K562 (cell line): ENCODE results near the gene GANAB. TPM values are rescaled to one million over a fixed set of nuclear protein-coding genes. Genes with fewer than 3 reads are reported as not detected.
A peak's percentile ranks its signal among the peaks of the same experiment; 100 is the strongest.

Experiments used
- ELK3 ChIP-seq: fragments of 450-650 bp; formaldehyde crosslinking; IDR thresholded peaks from 2 replicates; pipeline ENCODE4 v1.4.0; 2020; ENCODE audit warnings: mild to moderate bottlenecking
- EWSR1 ChIP-seq: fragments of 450-650 bp; IDR thresholded peaks from 2 replicates; pipeline ENCODE4 v1.6.1; 2018; ENCODE audit warnings: borderline replicate concordance, mild to moderate bottlenecking, low read depth, moderate library complexity; ENCODE audit not compliant: partially characterized antibody
- HNRNPLL ChIP-seq: fragments of 200-400 bp; formaldehyde crosslinking; IDR thresholded peaks from 2 replicates; pipeline ENCODE4 v1.6.1; 2017; ENCODE audit warnings: low read length, low read depth, mild to moderate bottlenecking; ENCODE audit not compliant: poor library complexity, severe bottlenecking
- ILF3 ChIP-seq: fragments of 450-650 bp; IDR thresholded peaks from 2 replicates; pipeline ENCODE4 v1.6.1; 2018; ENCODE audit warnings: antibody characterized with exemption, mild to moderate bottlenecking, moderate library complexity, borderline replicate concordance
- MYNN ChIP-seq, 2 experiments: sonication (generic); formaldehyde crosslinking in 1 of 2; IDR thresholded peaks; 2 replicates each; pipeline versions ENCODE4 v1.5.0 to v1.6.1; 2016 to 2020; ENCODE audit warnings: antibody characterized with exemption in 1 of 2, missing genetic modification reagents in 1 of 2
- PURB ChIP-seq: sonication (generic); formaldehyde crosslinking; IDR thresholded peaks from 2 replicates; pipeline ENCODE4 v1.9.0; 2021; ENCODE audit warnings: low read depth, mild to moderate bottlenecking, missing genetic modification reagents
- RAD21 ChIP-seq, 2 experiments: fragments of 250-450 bp in 1 of 2; fragments of 450-650 bp in 1 of 2; sonication (Bioruptor Pico) in 1 of 2; formaldehyde crosslinking in 1 of 2; IDR thresholded peaks in 1 of 2; conservative IDR thresholded peaks in 1 of 2; 2 replicates each; pipeline versions ENCODE4 v1.4.0 to v1.8.0; 2020 to 2022; ENCODE audit warnings: mild to moderate bottlenecking in 2 of 2, moderate library complexity in 1 of 2
- SIN3A ChIP-seq, 2 experiments: fragments of 150-350 bp in 1 of 2; IDR thresholded peaks; 2 replicates each; pipeline ENCODE4 v1.6.1; 2011 to 2016; ENCODE audit warnings: borderline replicate concordance in 2 of 2, low read depth in 2 of 2, low read length in 2 of 2, mild to moderate bottlenecking in 2 of 2, moderate library complexity in 2 of 2; ENCODE audit not compliant: control insufficient read depth in 1 of 2
- SPI1 ChIP-seq: IDR thresholded peaks from 2 replicates; pipeline ENCODE4 v1.6.1; 2011; ENCODE audit warnings: low read depth, low read length, control low read depth, borderline replicate concordance
- SRSF7 ChIP-seq: fragments of 200-400 bp; formaldehyde crosslinking; optimal IDR thresholded peaks from 2 replicates; pipeline ENCODE3; 2017; ENCODE audit warnings: mild to moderate bottlenecking, low read depth, low read length
- SRSF9 ChIP-seq: fragments of 200-400 bp; formaldehyde crosslinking; IDR thresholded peaks from 2 replicates; pipeline ENCODE4 v1.6.1; 2017; ENCODE audit warnings: low read depth, low read length, borderline replicate concordance
- TAF9B ChIP-seq: fragments of 450-650 bp; IDR thresholded peaks from 2 replicates; pipeline ENCODE4 v1.6.1; 2018; ENCODE audit warnings: mild to moderate bottlenecking; ENCODE audit not compliant: partially characterized antibody
- ZNF445 ChIP-seq: fragments of 250-450 bp; sonication (Bioruptor Pico); IDR thresholded peaks from 2 replicates; pipeline ENCODE4 v1.4.0; 2020; ENCODE audit warnings: low read depth, mild to moderate bottlenecking, moderate library complexity
- polyA plus RNA-seq, 8 experiments: library from polyadenylated mRNA; depleted of rRNA in 4 of 8; stranded (reverse) in 5 of 8; unstranded in 3 of 8; fragments of >200 nt; fragmentation: Nextera tagmentation in 2 of 8; fragmentation: Illumina TruSeq in 1 of 8; extraction: Ambion mirVana in 2 of 8; extraction: Trizol in 1 of 8; gene quantifications; 2 replicates each; pipeline versions ENCODE4 v1.2.1 to v1.2.3, GENCODE V29; 2011 to 2014; ENCODE audit warnings: inconsistent platforms in 1 of 8, missing spikeins in 1 of 8
- total RNA-seq, 7 experiments: library from RNA; depleted of rRNA in 6 of 7; stranded (reverse); fragments of >200 nt in 6 of 7; fragmentation: Illumina TruSeq in 2 of 7; extraction: Trizol in 2 of 7; gene quantifications; 2 replicates each; pipeline versions ENCODE4 v1.2.1 to v1.2.3, GENCODE V29; 2011 to 2021; ENCODE audit warnings: low replicate concordance in 1 of 7
- TF ChIP-seq, protein P1 (sequence below): sonication (generic); formaldehyde crosslinking; IDR thresholded peaks from 2 replicates; pipeline ENCODE4 v1.8.0; 2022; ENCODE audit warnings: missing genetic modification reagents, mild to moderate bottlenecking, borderline replicate concordance
- TF ChIP-seq, protein P2 (sequence below): sonication (generic); formaldehyde crosslinking; IDR thresholded peaks from 2 replicates; pipeline ENCODE4 v1.8.0; 2022; ENCODE audit warnings: mild to moderate bottlenecking, missing genetic modification reagents
- TF ChIP-seq, protein P3 (sequence below): fragments of 250-450 bp; sonication (Bioruptor Pico); IDR thresholded peaks from 2 replicates; pipeline ENCODE4 v1.5.0; 2021; ENCODE audit warnings: mild to moderate bottlenecking, borderline replicate concordance
- TF ChIP-seq, protein P4 (sequence below): sonication (generic); formaldehyde crosslinking; IDR thresholded peaks from 2 replicates; pipeline ENCODE4 v1.8.1; 2023; ENCODE audit warnings: mild to moderate bottlenecking, missing genetic modification reagents

GANAB gene
- total and polyA plus RNA-seq, 9 of the 15 experiments (the other 6 are each of a cell fraction or from before 2014, with no cell fraction given): 6.5 to 284 (median 161) TPM

DNA sequence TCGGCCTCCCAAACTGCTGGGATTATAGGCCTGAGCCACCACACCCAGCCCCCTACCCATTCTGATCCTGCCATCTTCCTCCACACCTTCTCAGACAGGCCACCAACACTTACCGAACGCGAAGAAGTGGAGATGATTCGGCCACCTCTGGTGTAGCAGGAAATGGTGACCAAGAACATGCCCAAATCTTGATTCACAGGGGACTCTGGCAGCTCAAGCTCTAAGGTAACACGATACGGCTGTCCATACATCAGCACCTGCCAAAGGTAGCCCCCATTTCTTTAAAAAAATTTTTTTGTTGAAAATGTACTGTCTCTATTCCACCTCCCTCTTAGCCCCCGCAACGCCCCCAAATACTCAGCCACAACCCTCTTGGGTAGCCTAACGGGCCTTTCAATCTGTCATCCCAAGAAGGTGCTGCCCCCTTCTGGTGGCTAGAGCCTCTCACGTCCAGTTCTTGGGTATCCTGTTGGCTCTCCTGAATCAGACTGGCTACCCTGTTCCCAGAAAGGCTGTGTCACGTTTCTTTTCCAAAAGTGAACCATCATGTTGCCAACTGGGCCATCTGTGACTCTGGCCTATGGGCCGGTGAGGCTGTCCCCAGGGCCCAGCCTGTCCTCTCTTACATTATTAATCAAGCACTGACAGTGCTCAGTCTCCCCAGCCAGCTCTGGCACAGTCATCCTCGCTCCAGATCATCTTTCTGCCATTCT lies 48.2 kb upstream of the GANAB start (continued):
- TF ChIP-seq, protein P1, sequence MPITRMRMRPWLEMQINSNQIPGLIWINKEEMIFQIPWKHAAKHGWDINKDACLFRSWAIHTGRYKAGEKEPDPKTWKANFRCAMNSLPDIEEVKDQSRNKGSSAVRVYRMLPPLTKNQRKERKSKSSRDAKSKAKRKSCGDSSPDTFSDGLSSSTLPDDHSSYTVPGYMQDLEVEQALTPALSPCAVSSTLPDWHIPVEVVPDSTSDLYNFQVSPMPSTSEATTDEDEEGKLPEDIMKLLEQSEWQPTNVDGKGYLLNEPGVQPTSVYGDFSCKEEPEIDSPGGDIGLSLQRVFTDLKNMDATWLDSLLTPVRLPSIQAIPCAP (CRISPR knock-in tag): no peak
- TF ChIP-seq SIN3A (IDR thresholded peaks at IDR 0.05; ENCODE audit: borderline replicate concordance in 2 of 2, control insufficient read depth in 1 of 2, low read depth in 2 of 2, low read length in 2 of 2): no peak
- TF ChIP-seq HNRNPLL: no peak
- TF ChIP-seq SRSF7: no peak
- no peak for TF ChIP-seq ZNF445
- no peak for TF ChIP-seq PURB (CRISPR knock-in tag)
- peak; percentile 77 to 84 for TF ChIP-seq RAD21 (CRISPR knock-in tag; conservative IDR thresholded peaks at IDR 0.05 in 1 of 2, IDR thresholded peaks at IDR 0.05 in 1 of 2)
- no peak for TF ChIP-seq ILF3
- no peak for TF ChIP-seq TAF9B
- no peak for TF ChIP-seq ELK3 (CRISPR knock-in tag)
- no peak for TF ChIP-seq SRSF9
- TF ChIP-seq MYNN (IDR thresholded peaks at IDR 0.05): 0 out of 2 replicates have a peak, but pooled peaks have one; percentile 31
- no peak for TF ChIP-seq MYNN (CRISPR knock-in tag; IDR thresholded peaks at IDR 0.05)
- no peak for TF ChIP-seq EWSR1
- TF ChIP-seq, protein P2, sequence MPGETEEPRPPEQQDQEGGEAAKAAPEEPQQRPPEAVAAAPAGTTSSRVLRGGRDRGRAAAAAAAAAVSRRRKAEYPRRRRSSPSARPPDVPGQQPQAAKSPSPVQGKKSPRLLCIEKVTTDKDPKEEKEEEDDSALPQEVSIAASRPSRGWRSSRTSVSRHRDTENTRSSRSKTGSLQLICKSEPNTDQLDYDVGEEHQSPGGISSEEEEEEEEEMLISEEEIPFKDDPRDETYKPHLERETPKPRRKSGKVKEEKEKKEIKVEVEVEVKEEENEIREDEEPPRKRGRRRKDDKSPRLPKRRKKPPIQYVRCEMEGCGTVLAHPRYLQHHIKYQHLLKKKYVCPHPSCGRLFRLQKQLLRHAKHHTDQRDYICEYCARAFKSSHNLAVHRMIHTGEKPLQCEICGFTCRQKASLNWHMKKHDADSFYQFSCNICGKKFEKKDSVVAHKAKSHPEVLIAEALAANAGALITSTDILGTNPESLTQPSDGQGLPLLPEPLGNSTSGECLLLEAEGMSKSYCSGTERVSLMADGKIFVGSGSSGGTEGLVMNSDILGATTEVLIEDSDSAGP: no peak
- TF ChIP-seq, protein P3, sequence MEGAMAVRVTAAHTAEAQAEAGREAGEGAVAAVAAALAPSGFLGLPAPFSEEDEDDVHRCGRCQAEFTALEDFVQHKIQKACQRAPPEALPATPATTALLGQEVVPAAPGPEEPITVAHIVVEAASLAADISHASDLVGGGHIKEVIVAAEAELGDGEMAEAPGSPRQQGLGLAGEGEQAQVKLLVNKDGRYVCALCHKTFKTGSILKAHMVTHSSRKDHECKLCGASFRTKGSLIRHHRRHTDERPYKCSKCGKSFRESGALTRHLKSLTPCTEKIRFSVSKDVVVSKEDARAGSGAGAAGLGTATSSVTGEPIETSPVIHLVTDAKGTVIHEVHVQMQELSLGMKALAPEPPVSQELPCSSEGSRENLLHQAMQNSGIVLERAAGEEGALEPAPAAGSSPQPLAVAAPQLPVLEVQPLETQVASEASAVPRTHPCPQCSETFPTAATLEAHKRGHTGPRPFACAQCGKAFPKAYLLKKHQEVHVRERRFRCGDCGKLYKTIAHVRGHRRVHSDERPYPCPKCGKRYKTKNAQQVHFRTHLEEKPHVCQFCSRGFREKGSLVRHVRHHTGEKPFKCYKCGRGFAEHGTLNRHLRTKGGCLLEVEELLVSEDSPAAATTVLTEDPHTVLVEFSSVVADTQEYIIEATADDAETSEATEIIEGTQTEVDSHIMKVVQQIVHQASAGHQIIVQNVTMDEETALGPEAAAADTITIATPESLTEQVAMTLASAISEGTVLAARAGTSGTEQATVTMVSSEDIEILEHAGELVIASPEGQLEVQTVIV (CRISPR knock-in tag): no peak
- TF ChIP-seq, protein P4, sequence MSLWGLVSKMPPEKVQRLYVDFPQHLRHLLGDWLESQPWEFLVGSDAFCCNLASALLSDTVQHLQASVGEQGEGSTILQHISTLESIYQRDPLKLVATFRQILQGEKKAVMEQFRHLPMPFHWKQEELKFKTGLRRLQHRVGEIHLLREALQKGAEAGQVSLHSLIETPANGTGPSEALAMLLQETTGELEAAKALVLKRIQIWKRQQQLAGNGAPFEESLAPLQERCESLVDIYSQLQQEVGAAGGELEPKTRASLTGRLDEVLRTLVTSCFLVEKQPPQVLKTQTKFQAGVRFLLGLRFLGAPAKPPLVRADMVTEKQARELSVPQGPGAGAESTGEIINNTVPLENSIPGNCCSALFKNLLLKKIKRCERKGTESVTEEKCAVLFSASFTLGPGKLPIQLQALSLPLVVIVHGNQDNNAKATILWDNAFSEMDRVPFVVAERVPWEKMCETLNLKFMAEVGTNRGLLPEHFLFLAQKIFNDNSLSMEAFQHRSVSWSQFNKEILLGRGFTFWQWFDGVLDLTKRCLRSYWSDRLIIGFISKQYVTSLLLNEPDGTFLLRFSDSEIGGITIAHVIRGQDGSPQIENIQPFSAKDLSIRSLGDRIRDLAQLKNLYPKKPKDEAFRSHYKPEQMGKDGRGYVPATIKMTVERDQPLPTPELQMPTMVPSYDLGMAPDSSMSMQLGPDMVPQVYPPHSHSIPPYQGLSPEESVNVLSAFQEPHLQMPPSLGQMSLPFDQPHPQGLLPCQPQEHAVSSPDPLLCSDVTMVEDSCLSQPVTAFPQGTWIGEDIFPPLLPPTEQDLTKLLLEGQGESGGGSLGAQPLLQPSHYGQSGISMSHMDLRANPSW (CRISPR knock-in tag): 0 out of 2 replicates have a peak, but pooled peaks have one; percentile 33
- TF ChIP-seq SPI1: no peak
